Skeletal muscle satellite cell (primary cell): ENCODE measurements around the gene NKAIN4. TPM values are rescaled to one million over a fixed set of nuclear protein-coding genes. Genes with fewer than 3 reads are reported as not detected.

ENCODE experiments used
- small RNA-seq: library from RNA; depleted of rRNA; stranded (forward); fragments of <200 nt; gene quantifications from one replicate; pipeline ENCODE3, GENCODE V24; 2012

Gene NKAIN4

Small RNAs within 50 kb of the gene (small RNA-seq; reads per million reads assigned to genes)
- not detected for gene MIR3196
- gene MIR4326 = not detected
